Large intestine (tissue), 3 donors: ENCODE results near the gene ZNRF2. TPM values are rescaled to one million over a fixed set of nuclear protein-coding genes. Genes with fewer than 3 reads are reported as not detected.

Source experiments
- DNase-seq, 2 donors: peaks; one replicate each; pipeline versions ENCODE4 v3.0.0 to v3.0.0-alpha.2; 2013
- H3K27ac ChIP-seq: one replicate; pipeline ENCODE4 v1.5.1; 2013; ENCODE audit warnings: low read length
- H3K27me3 ChIP-seq: 2 replicates; pipeline ENCODE4 v1.6.1; 2013; ENCODE audit warnings: low read length; ENCODE audit not compliant: control insufficient read depth, insufficient read depth
- H3K36me3 ChIP-seq: 2 replicates; pipeline ENCODE4 v1.6.1; 2013; ENCODE audit warnings: low read length; ENCODE audit not compliant: control insufficient read depth, insufficient read depth
- H3K4me1 ChIP-seq: one replicate; pipeline ENCODE4 v1.6.1; 2013; ENCODE audit warnings: low read length; ENCODE audit not compliant: control insufficient read depth, insufficient read depth
- H3K4me3 ChIP-seq: one replicate; pipeline ENCODE4 v1.5.1; 2013; ENCODE audit warnings: low read length
- H3K9me3 ChIP-seq: one replicate; pipeline ENCODE4 v1.6.1; 2013; ENCODE audit warnings: mild to moderate bottlenecking, low read depth, low read length, moderate library complexity; ENCODE audit not compliant: control insufficient read depth
- WGBS: methylation state at CpG from one replicate; pipeline ENCODE4 v1.1.5; 2013; ENCODE audit warnings: low lambda C conversion rate; ENCODE audit not compliant: insufficient coverage; 5-methylcytosine and 5-hydroxymethylcytosine counted together
- polyA plus RNA-seq: library from polyadenylated mRNA; unstranded; fragments of 120-200 nt; gene quantifications from one replicate; pipeline ENCODE4 v1.2.1, GENCODE V29; 2013

The ZNRF2 gene
- polyA plus RNA-seq, 1 donor, result 12.1 TPM

- no peaks in the 10 kb centered on the region for H3K4me1 ChIP-seq
- WGBS, result 100% methylated on average over 2 of the region's 10 CpGs
- no peaks in the 10 kb centered on the region for H3K36me3 ChIP-seq
- no peaks in the 10 kb centered on the region for H3K9me3 ChIP-seq
- no peak for DNase-seq
- H3K27ac ChIP-seq, result no peak overlapping the region
- H3K4me3 ChIP-seq, result no peak overlapping the region
- no peaks in the 10 kb centered on the region for H3K27me3 ChIP-seq
Measured at GRCh38 chr7:30302656-30303311, 18.4 kb downstream of the ZNRF2 start.

GRCh38 chr7:30303312-30304039 is 19.1 kb downstream of the ZNRF2 start:
- no peak overlapping the region for H3K27ac ChIP-seq
- DNase-seq, result no peak
- no peaks in the 10 kb centered on the region for H3K27me3 ChIP-seq
- H3K4me1 ChIP-seq, result no peaks in the 10 kb centered on the region
- H3K4me3 ChIP-seq, result no peak overlapping the region
- 100% methylated on average over 1 of the region's 1 CpG for WGBS
- no peaks in the 10 kb centered on the region for H3K36me3 ChIP-seq
- H3K9me3 ChIP-seq, result no peaks in the 10 kb centered on the region

DNA sequence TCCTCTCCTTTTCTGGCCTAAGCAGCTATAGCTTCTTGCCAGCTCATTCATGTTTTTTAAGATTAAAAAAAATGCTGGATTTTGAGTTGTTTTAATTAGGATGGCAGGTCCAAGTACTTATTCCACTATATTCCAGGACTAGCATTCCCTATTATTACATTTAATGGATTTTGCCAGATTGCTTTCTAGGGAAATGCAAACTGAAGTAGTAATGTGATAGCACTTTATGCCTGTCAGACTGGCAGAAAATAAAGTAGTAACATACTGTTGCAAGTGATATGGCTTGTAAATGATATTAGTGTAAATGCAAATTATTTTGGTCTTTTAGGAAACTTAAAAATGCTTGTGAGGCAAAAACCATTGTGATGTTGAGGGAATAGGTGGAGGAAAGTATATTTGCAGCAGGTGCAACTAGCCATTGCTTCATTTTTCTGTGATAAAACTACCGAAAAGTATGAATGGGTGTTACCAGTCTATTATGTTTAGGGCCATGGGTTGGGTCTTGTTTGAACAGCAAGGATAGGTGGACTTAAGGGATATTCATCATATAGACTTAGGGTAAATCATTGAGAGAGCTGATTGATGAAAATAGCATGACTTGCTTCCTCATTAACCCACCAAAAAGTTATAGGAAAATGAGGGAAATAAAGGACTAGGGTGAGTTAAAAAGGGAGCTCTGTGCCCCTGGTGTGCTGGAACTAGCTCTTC is 19.9 kb downstream of the ZNRF2 start:
- H3K27ac ChIP-seq, result no peak overlapping the region
- H3K36me3 ChIP-seq, result no peaks in the 10 kb centered on the region
- WGBS, result no CpG with 5 or more reads among the region's 1 CpG
- H3K4me3 ChIP-seq, result no peak overlapping the region
- no peaks in the 10 kb centered on the region for H3K27me3 ChIP-seq
- no peaks in the 10 kb centered on the region for H3K9me3 ChIP-seq
- DNase-seq, result peak in 1 of 2 donors; percentile 15
- no peaks in the 10 kb centered on the region for H3K4me1 ChIP-seq

- no peaks in the 10 kb centered on the region for H3K9me3 ChIP-seq
- no peak for DNase-seq
- no peaks in the 10 kb centered on the region for H3K4me1 ChIP-seq
- no peaks in the 10 kb centered on the region for H3K27me3 ChIP-seq
- WGBS, result no CpG with 5 or more reads among the region's 1 CpG
- H3K4me3 ChIP-seq, result no peak overlapping the region
- no peaks in the 10 kb centered on the region for H3K36me3 ChIP-seq
- H3K27ac ChIP-seq, result no peak overlapping the region
Measured at GRCh38 chr7:30306976-30307375, 22.6 kb downstream of the ZNRF2 start.

- DNase-seq, result no peak
- no peak overlapping the region for H3K27ac ChIP-seq
- no peaks in the 10 kb centered on the region for H3K27me3 ChIP-seq
- no peaks in the 10 kb centered on the region for H3K4me1 ChIP-seq
- H3K9me3 ChIP-seq, result no peaks in the 10 kb centered on the region
- no CpG with 5 or more reads among the region's 2 CpGs for WGBS
- no peak overlapping the region for H3K4me3 ChIP-seq
- no peaks in the 10 kb centered on the region for H3K36me3 ChIP-seq
Measured at GRCh38 chr7:30308389-30308788, 24.0 kb downstream of the ZNRF2 start.

DNA sequence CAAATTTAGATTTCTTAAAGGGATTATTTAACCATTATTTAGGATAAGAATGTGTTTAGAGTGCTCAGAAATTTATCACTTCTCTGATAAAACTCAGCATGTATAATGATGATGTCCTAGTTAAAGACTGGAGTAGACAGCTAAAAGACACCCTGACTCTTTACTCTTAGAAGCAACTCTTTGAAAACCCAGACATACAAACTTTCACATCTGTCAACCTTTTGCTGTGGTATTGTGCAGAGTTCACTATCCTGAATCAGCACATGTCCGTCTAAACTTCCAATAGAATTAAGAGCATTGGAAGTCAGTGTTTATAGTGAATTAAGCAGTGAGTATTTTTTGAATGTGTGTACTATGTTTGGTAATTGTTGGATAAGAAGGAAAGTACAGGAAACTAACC is 24.9 kb downstream of the ZNRF2 start:
- Histone ChIP-seq H3K36me3 (no peaks in the 10 kb centered on the region), H3K4me3 (no peak overlapping the region), H3K27me3 (no peaks in the 10 kb centered on the region), H3K27ac (no peak overlapping the region), H3K9me3 (no peaks in the 10 kb centered on the region), H3K4me1 (no peaks in the 10 kb centered on the region)
- WGBS, result 100% methylated on average over 1 of the region's 1 CpG
- DNase-seq, result no peak

- Histone ChIP-seq H3K9me3 (no peaks in the 10 kb centered on the region), H3K27me3 (no peaks in the 10 kb centered on the region), H3K27ac (no peak overlapping the region), H3K4me3 (no peak overlapping the region), H3K4me1 (no peaks in the 10 kb centered on the region), H3K36me3 (no peaks in the 10 kb centered on the region)
- no peak for DNase-seq
- WGBS, result 100% methylated on average over 1 of the region's 2 CpGs
Measured at GRCh38 chr7:30309842-30310435, 25.5 kb downstream of the ZNRF2 start.

- H3K27me3 ChIP-seq, result no peaks in the 10 kb centered on the region
- no peaks in the 10 kb centered on the region for H3K9me3 ChIP-seq
- H3K27ac ChIP-seq, result no peak overlapping the region
- no peaks in the 10 kb centered on the region for H3K4me1 ChIP-seq
- no peak for DNase-seq
- H3K4me3 ChIP-seq, result no peak overlapping the region
- no peaks in the 10 kb centered on the region for H3K36me3 ChIP-seq
- no CpG with 5 or more reads among the region's 9 CpGs for WGBS
Measured at GRCh38 chr7:30310674-30311362, 26.4 kb downstream of the ZNRF2 start.

DNA sequence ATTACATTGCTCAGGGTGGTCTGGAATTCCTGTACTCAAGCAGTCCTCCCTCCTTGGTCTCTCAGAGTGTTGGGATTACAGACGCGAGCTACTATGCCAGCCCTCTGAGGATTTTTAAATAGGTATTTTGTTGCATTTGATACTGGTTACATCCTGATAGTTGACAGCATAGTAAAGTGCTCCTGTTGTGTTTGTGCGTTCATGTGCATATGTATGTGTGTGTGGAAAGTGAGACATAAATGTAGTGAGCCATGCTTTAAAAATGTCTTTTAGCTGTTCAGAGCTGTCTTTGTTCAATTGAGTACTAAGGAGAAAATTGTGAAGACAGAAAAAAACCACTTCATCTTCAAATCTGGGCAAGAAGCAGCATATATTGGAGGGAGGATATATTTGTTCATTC is 27.8 kb downstream of the ZNRF2 start:
- H3K27ac ChIP-seq, result no peak overlapping the region
- WGBS, result no CpG with 5 or more reads among the region's 3 CpGs
- no peaks in the 10 kb centered on the region for H3K27me3 ChIP-seq
- no peaks in the 10 kb centered on the region for H3K9me3 ChIP-seq
- H3K4me1 ChIP-seq, result no peaks in the 10 kb centered on the region
- H3K4me3 ChIP-seq, result no peak overlapping the region
- DNase-seq, result no peak
- no peaks in the 10 kb centered on the region for H3K36me3 ChIP-seq

DNA sequence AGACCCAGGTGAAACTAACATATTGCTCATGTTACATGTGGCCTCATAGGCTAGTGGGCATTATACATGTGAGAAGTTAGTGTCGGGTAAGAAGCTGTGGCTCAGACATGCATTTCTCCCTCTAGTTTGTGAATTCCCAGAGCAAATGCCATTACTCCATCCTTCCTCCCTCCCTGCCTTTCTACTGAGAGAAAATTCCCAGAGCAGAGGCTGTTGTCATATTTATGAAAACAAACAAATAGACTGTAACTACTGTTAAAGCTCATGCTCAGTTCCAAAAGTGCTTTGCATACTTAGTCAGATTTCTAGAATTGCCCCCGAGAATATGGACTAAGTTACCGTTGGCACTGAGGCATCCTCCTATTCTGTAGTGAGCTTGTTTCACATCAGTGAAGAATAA is 29.0 kb downstream of the ZNRF2 start:
- WGBS, result 80% methylated on average over 1 of the region's 3 CpGs
- no peaks in the 10 kb centered on the region for H3K36me3 ChIP-seq
- H3K4me1 ChIP-seq, result no peaks in the 10 kb centered on the region
- no peak for DNase-seq
- no peak overlapping the region for H3K4me3 ChIP-seq
- H3K27me3 ChIP-seq, result no peaks in the 10 kb centered on the region
- no peak overlapping the region for H3K27ac ChIP-seq
- H3K9me3 ChIP-seq, result no peaks in the 10 kb centered on the region
